NCI-H82 (cell line): ENCODE measurements around the gene ST7.

Experiments used
- DNase-seq: peaks from one replicate; lab custom pipeline; 2025; lab: John Stamatoyannopoulos, UW

The ST7 gene

GRCh38 chr7:117273814-117274225, 320.5 kb downstream of the ST7 start:
- no peak for DNase-seq

- DNase-seq, result no peak
Measured at GRCh38 chr7:117274951-117275350, 321.6 kb downstream of the ST7 start.

- no peak for DNase-seq
Measured at GRCh38 chr7:117277576-117277975, 324.3 kb downstream of the ST7 start.

- no peak for DNase-seq
Measured at GRCh38 chr7:117278040-117278439, 324.7 kb downstream of the ST7 start.

- no peak for DNase-seq
Measured at GRCh38 chr7:117279203-117279602, 325.9 kb downstream of the ST7 start.
